ENCODE measurements around the gene OIP5.

The OIP5 gene

DNA sequence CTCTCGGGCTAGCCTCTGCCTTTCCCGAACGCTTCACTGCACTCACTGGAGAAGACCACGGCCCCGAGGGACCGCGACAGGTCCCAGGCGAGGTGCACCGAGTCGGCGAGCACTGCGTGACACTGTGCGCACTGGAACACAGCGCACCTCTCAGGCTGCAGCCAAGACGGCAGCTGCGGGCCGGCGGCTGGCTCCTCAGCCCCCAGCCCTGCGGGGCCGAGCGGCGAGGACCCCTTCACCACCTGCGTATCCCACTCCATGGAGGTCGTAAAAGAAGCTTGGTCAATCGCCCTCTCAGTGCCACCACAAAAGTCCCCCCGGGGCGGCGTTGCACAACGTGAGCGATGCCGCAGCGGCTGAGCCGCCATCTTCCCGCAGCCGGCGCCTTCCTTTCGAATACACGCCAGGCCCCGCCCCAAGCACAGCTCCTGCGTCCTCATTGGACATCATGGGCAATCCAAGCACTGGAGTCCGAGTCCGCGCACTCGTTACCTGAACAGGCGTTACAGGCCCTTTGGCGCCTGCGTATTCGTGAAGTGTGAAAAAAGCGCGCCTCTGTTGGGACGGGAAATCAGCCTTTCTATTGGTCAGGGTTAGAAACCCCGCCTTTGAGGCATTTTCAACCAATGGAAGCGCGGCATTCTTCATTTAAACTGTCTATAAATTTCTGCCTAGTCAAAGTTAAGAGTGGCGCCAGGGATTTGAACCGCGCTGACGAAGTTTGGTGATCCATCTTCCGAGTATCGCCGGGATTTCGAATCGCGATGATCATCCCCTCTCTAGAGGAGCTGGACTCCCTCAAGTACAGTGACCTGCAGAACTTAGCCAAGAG is at the start of gene OIP5, which contains the start of gene NUSAP1:
TSS of gene OIP5 (minus strand) at position 398 of the 832 bp plus-strand sequence. CDS start at position 368, 30 bp downstream.
TSS of gene NUSAP1 (plus strand) at position 688 of the 832 bp plus-strand sequence. CDS start at position 765, 77 bp downstream.
- H3K27ac Mint-ChIP-seq: peak within 1 kb of the TSS; percentile 94
- H3K36me3 Mint-ChIP-seq: peaks cover 40% of the 10 kb centered on the region
- H3K9me3 Mint-ChIP-seq: no peaks in the 10 kb centered on the region
- peak within 1 kb of the TSS; percentile 93 for H3K4me3 Mint-ChIP-seq
- CTCF ChIA-PET: interaction anchor here (0.7 to 1.4 kb wide), 3 partner anchors 9 to 101 kb away, joined by 3 to 5 read pairs (median 3); partner anchors contain the start of gene CHP1
- H3K27me3 Mint-ChIP-seq: peaks cover 4% of the 10 kb centered on the region
- peak; percentile 99 for DNase-seq
- H3K4me1 Mint-ChIP-seq: peaks cover 38% of the 10 kb centered on the region

DNA sequence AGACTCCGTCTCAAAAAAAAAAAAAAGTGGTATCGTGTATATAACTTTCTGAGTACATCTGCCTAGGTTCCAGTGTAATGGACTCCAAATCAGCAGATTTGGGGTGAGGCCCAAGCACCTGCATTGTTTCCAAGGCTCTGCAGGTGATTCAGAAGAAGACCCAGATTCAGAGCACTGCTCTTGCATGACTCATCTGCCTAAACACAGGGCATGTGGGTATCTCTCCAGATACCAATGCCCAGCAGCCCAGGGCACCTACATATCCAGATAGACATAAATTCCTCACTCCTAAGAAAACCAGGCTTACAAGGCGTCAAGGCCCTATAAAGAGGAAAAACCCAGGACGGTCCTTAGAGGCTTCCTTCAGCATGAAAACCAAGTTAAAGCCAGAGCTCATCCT is 45.6 kb upstream of the OIP5 start:
- H3K4me3 Mint-ChIP-seq: no peak overlapping the region
- no peaks in the 10 kb centered on the region for H3K9me3 Mint-ChIP-seq
- no peaks in the 10 kb centered on the region for H3K4me1 Mint-ChIP-seq
- peaks cover 37% of the 10 kb centered on the region for H3K36me3 Mint-ChIP-seq
- DNase-seq: no peak
- H3K27ac Mint-ChIP-seq: no peak overlapping the region
- CTCF ChIA-PET: no interaction called here
- no peaks in the 10 kb centered on the region for H3K27me3 Mint-ChIP-seq

DNA sequence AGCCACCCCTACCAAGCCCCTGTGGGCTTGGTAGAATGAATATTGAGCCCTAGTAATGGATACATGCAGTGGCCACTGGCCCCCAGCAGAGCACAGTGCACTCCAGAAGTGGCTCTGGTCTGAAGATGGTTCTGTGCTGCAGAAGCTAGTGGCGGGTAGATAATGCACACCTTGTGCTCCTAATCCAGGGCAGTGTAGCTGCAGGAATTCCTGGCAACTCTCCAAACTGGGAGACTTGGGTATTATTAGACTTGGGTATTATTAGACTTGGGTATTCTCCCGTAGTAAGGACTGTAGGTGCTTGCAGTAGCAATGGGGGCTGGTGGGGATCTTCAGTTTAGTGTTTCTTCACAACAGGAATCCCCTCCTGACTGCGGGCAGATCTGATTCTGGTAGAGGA is 35.0 kb upstream of the OIP5 start:
- no peaks in the 10 kb centered on the region for H3K27me3 Mint-ChIP-seq
- H3K27ac Mint-ChIP-seq: no peak overlapping the region
- peaks cover 58% of the 10 kb centered on the region for H3K36me3 Mint-ChIP-seq
- no peak for DNase-seq
- H3K9me3 Mint-ChIP-seq: no peaks in the 10 kb centered on the region
- H3K4me1 Mint-ChIP-seq: no peaks in the 10 kb centered on the region
- CTCF ChIA-PET: no interaction called here
- H3K4me3 Mint-ChIP-seq: no peak overlapping the region

DNA sequence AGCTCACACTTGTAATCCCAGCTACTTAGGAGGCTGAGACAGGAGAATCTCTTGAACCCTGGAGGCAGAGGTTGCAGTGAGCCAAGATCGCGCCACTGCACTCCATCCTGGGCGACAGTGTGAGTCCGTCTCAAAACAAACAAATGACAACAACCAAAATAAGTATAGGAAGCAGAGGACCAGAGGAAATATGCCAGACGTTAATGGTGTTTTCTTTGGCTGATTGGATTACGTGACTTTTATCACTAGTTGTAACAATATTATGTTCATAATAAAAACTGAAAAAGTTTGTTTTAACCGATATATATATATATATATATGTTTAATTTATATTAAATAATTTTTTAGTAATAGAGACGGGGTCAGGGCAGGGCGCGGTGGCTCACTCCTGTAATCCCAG is 22.0 kb upstream of the OIP5 start:
- H3K36me3 Mint-ChIP-seq: peaks cover 60% of the 10 kb centered on the region
- no peak overlapping the region for H3K4me3 Mint-ChIP-seq
- no peak overlapping the region for H3K27ac Mint-ChIP-seq
- H3K9me3 Mint-ChIP-seq: no peaks in the 10 kb centered on the region
- no peak for DNase-seq
- no peaks in the 10 kb centered on the region for H3K27me3 Mint-ChIP-seq
- CTCF ChIA-PET: interaction anchor here (0.7 kb wide), 1 partner anchor 835 kb away, joined by 3 read pairs; no protein-coding TSS in a partner anchor
- no peaks in the 10 kb centered on the region for H3K4me1 Mint-ChIP-seq

DNA sequence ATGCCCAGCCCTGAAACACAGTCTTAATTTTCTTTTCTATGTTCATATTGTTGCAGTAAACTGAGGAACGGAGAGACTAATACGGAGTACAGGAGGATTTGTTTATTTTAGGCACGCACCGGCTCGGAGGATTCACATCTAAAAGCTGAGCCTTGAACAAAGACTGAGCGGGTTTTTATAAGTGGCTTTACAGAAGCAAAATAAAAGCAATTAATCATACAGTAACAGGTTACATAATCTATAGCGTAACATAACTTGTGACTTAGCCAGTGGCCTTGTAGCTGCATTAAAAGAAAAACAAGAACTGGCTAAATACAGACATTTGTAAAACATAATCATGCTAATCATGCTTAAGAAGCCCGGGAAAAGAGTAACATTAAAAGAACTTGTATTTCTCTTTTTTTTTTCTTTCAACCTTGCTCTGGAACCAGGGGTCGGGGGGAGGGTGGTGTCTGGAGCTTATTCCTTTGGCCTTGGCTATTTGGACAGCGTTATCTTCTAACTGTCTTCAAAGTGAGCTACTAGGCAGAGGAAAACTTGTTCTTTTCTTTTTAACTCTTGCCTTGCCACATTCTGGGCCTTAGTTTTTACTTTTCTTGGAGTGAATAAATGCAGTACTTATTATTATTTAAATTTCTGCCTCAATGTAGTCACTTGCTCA is 17.8 kb upstream of the OIP5 start:
- no peak overlapping the region for H3K4me3 Mint-ChIP-seq
- no peaks in the 10 kb centered on the region for H3K9me3 Mint-ChIP-seq
- CTCF ChIA-PET: no interaction called here
- H3K36me3 Mint-ChIP-seq: peaks cover 58% of the 10 kb centered on the region
- H3K27me3 Mint-ChIP-seq: no peaks in the 10 kb centered on the region
- no peak for DNase-seq
- no peak overlapping the region for H3K27ac Mint-ChIP-seq
- H3K4me1 Mint-ChIP-seq: no peaks in the 10 kb centered on the region

DNA sequence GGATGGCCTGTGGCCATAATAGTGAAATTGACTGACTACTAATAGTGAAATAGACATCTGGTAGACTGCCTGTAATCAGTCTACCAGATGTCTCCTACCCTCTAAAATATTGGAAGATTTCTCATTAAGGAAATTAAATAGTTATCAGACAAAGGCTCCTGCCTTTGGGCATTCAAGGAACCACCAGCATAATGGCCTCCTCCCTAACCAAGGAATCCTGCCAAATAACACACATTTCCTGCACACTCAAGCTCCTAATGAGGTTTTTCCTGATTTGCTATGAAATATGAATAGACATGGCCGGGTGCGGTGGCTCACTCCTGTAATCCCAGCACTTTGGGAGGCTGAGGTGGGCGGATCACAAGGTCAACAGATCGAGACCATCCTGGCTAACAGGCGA is 14.8 kb upstream of the OIP5 start:
- no peaks in the 10 kb centered on the region for H3K4me1 Mint-ChIP-seq
- H3K27me3 Mint-ChIP-seq: no peaks in the 10 kb centered on the region
- no peaks in the 10 kb centered on the region for H3K9me3 Mint-ChIP-seq
- H3K4me3 Mint-ChIP-seq: no peak overlapping the region
- peaks cover 62% of the 10 kb centered on the region for H3K36me3 Mint-ChIP-seq
- no peak for DNase-seq
- CTCF ChIA-PET: no interaction called here
- peak overlapping the region; percentile 2 for H3K27ac Mint-ChIP-seq

DNA sequence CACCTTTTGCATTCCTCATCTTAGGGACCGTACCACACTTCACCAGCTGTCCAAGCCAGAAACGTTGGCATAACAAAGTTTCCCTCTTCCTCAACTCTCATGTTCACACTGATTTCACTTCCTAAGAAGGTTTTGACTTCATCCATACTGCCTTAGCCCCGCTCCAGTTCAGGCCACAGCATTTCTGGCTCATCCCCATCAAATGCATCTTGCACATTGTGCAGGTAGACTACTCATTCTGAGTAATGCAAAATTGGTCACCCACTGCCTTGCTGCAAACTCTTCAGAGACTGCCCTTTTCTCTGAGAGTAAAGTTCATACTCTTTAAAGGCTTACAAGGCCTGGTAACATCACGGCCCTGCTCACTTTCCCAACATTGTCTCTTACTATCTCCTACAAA is 9.1 kb upstream of the OIP5 start:
- Mint-ChIP-seq H3K9me3 (no peaks in the 10 kb centered on the region), H3K27me3 (no peaks in the 10 kb centered on the region), H3K4me3 (no peak overlapping the region), H3K36me3 (peaks cover 69% of the 10 kb centered on the region), H3K4me1 (peaks cover 36% of the 10 kb centered on the region), H3K27ac (no peak overlapping the region)
- CTCF ChIA-PET: no interaction called here
- DNase-seq: no peak

DNA sequence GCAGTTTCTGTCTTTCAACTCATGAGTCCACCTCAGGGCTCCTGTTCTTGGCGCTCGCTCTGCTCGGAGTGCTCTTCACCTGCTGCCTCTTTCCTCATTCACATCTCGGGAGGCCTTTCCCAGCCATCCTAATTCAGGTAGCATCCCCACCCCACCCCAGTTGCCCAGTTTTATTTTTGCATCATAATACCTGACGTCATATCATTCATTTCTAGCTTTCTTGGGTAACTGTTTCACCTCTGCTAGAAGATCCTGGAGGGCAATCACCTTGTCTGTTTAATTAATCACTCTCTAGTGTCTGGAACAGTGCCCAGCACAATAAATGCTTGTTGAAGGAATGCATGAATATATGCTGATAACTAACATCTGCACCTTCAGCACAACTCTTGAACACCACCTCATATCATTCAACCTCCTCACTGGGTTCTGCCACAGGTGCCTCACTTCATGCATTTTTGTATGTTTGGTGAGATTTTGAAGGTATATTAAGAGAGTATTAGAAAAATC is 7.9 kb upstream of the OIP5 start:
- H3K36me3 Mint-ChIP-seq: peaks cover 63% of the 10 kb centered on the region
- no peaks in the 10 kb centered on the region for H3K9me3 Mint-ChIP-seq
- H3K4me1 Mint-ChIP-seq: peaks cover 40% of the 10 kb centered on the region
- H3K4me3 Mint-ChIP-seq: no peak overlapping the region
- no peak for DNase-seq
- no peaks in the 10 kb centered on the region for H3K27me3 Mint-ChIP-seq
- peak overlapping the region; percentile 20 for H3K27ac Mint-ChIP-seq
- CTCF ChIA-PET: no interaction called here

DNA sequence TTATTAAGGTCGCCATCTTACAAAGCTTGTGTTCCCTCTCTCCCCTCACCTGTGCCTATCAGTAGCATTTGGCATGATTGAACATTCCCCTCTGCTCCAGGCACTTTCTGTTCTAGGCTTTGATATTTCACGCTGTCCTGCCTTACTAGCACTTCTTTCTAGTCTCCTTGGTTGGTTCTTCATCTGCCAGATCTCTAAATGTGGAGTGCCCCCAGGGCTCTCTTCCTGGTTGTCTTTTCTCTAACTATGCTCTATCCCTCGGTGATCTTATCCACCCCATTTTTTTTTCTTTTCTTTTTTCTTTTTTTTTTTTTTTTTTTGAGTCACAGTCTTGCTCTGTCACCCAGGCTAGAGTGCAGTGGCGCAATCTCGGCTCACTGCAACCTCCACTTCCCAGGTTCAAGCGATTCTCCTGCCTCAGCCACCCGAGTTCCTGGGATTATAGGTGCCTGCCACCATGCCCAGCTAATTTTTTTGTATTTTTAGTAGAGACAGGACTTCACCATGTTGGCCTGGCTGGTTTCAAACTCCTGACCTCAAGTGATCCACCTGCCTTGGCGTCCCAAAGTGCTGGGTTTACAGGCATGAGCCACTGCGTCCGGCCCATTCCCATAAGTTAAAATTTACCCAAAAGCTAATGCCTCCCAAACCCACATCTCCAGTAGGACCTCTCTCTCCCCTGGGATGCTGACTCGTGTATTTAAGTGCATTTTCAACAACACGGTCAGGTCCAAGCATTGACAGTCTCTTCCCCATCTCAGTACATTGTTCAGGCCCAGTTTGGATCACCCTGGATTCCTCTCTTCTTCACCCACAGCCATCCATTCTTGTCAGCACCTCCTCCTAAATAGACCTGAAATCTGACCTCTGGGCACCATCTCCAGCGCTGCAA is 5.5 kb upstream of the OIP5 start:
- Mint-ChIP-seq H3K27me3 (no peaks in the 10 kb centered on the region), H3K9me3 (no peaks in the 10 kb centered on the region), H3K27ac (peak overlapping the region; percentile 29), H3K36me3 (peaks cover 62% of the 10 kb centered on the region), H3K4me1 (peaks cover 47% of the 10 kb centered on the region), H3K4me3 (no peak overlapping the region)
- DNase-seq: no peak
- CTCF ChIA-PET: no interaction called here

DNA sequence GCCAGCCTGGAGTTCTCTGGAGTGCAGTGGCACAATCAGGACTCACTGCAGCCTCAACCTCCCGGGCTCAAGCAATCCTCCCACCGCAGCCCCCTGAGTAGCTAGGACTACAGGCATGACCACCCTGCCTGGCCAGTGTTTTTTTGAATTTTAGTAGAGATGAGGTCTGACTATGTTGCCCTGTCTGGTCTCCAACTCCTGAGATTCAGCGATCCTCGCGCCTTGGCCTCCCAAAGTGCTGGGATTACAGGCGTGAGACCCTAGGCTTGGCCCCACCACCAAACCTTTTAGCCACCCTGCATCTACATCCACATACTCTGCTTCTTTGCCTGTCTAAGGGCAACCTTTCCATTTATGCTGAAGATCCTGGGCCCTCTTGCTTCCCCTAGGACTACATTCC is 4.7 kb upstream of the OIP5 start:
- Mint-ChIP-seq H3K36me3 (peaks cover 60% of the 10 kb centered on the region), H3K27me3 (peaks cover 4% of the 10 kb centered on the region), H3K27ac (peak overlapping the region; percentile 30), H3K9me3 (no peaks in the 10 kb centered on the region), H3K4me1 (peaks cover 49% of the 10 kb centered on the region), H3K4me3 (no peak overlapping the region)
- DNase-seq: no peak
- CTCF ChIA-PET: no interaction called here

DNA sequence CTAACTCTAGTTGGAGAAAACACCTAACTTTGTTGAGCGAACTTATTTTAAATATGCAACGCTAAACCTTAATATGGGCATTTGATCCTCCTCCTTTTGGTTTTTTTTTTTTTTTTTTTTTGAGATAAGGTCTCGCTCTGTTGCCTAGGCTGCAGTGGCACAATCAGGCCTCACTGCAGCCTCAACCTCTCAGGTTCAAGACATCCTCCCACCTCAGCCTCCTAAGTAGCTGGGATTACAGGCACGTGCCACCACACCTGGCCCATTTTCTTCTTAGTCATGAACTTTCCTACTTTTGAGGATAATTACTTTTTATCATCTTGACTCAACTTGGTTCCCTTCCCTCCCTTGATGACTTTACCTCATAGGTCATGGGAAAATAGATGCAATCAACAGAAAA is 4.2 kb upstream of the OIP5 start:
- H3K27ac Mint-ChIP-seq: peak overlapping the region; percentile 2
- H3K4me3 Mint-ChIP-seq: no peak overlapping the region
- peaks cover 4% of the 10 kb centered on the region for H3K27me3 Mint-ChIP-seq
- no peak for DNase-seq
- CTCF ChIA-PET: interaction anchor here (0.6 kb wide), 1 partner anchor 1059 kb away, joined by 3 read pairs; no protein-coding TSS in a partner anchor
- H3K4me1 Mint-ChIP-seq: peaks cover 50% of the 10 kb centered on the region
- H3K36me3 Mint-ChIP-seq: peaks cover 55% of the 10 kb centered on the region
- H3K9me3 Mint-ChIP-seq: no peaks in the 10 kb centered on the region

DNA sequence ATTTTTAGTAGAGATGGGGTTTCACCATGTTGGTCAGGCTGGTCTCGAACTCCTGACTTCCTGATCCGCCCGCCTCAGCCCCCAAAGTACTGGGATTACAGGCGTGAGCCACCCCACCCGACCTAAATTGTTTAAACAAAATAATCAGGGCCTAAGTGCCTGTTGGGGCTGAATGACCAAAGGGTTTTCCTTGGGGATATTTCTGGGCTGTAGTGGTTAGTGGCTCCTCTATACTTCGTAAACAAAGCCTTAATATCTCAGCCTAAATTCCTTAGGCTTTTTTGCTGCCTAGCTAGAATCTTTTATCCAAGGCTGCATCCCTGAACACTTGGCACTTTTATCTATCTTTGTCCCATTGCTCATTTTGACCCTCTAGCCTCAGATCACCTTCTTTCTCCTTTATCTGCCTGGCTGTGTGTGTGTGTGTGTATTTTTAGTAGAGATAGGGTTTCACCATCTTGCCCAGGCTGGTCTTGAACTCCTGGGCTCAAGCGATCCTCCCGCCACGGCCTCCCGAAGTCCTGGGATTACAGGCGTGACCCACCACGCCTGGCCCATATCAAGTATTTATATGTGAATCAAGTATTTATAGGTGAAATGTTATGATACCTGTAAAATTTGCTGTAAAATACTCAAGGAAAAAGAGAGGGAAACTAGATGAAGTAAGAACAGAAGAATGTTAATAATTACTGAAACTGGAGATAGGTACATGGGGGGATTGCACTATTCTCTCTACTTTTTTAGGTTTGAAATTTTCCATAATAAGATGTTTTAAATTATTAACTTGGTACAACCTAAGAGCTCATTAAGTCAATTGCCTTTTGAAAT is 2.1 kb upstream of the OIP5 start:
- Mint-ChIP-seq H3K27me3 (peaks cover 4% of the 10 kb centered on the region), H3K27ac (peak overlapping the region; percentile 94), H3K9me3 (no peaks in the 10 kb centered on the region), H3K4me3 (peak overlapping the region; percentile 93), H3K4me1 (peaks cover 48% of the 10 kb centered on the region), H3K36me3 (peaks cover 41% of the 10 kb centered on the region)
- CTCF ChIA-PET: no interaction called here
- DNase-seq: peak; percentile 21

DNA sequence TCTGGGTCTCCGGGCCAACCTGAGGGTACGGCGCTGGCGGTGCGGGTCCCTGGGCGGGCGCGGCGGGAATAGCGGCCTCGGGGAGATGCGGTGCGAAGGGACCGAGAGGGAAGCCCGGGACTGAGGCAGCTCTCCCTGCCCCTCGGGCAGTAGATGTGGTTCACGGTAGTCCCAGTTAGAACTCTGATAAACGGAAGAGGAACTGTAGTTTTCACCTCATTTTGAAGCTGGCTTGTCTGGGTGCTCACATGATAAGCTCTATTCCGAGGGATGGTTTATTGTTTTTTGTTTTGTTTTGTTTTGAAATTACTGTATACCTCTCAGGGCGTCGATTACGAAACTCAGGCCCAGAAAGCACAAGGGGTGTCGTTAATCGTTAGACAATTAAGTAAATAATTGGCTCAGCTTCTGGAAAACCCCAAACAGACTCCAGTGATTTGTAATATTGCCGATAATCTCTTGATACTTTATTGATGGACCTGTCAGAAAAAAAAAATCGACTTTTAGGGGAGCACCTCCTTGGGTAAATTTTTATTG is 703 bp upstream of the OIP5 start:
- Mint-ChIP-seq H3K27me3 (peaks cover 4% of the 10 kb centered on the region), H3K4me3 (peak overlapping the region; percentile 93), H3K9me3 (no peaks in the 10 kb centered on the region), H3K36me3 (peaks cover 43% of the 10 kb centered on the region), H3K4me1 (peaks cover 42% of the 10 kb centered on the region), H3K27ac (peak overlapping the region; percentile 94)
- CTCF ChIA-PET: interaction anchor here (0.8 to 1.4 kb wide), 2 partner anchors 10 to 50 kb away, joined by 3 to 5 read pairs; no protein-coding TSS in a partner anchor
- DNase-seq: no peak
